Ramos (cell line): ENCODE measurements around the gene MRPS27.

Experiments
- in situ Hi-C: fragments of 300-500 bp; cut with MboI; formaldehyde crosslinking; loops from one replicate; pipeline ENCODE4 v1.14.3; 2022; ENCODE audit warnings: low sequenced_read_pairs; ENCODE audit not compliant: unreplicated experiment

The MRPS27 gene

DNA sequence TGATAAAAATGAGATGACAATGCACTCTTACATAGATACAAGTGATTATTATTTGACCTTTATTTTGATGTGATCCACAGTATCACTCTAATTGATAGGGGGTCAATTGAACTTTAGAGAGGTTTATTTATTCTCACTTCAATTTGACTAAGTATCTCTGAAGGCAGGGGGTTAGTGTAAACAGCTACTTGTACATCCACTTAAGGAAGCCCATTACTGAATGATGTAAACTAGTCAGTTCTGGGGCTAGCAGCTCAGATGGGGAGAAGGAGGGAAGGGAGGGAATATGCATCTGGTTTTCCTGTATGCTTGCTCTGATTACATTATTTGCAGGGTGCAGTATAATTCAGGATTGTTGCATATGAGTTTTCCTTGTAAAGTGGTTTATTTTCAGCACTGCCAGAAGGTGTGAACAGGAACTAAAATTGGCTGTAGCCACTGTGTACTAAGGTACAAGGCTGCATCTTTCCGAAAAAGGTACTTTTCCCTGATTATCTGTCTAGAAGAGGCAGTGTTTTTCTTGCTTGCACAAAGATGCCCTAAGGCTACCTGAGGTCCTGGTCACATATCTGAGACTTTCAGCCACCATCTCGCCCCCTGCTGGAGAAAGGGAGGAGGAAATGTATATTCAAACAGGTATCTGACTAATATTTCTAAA lies 51.2 kb downstream of the MRPS27 start:
- in situ Hi-C loops, result no loop called here

DNA sequence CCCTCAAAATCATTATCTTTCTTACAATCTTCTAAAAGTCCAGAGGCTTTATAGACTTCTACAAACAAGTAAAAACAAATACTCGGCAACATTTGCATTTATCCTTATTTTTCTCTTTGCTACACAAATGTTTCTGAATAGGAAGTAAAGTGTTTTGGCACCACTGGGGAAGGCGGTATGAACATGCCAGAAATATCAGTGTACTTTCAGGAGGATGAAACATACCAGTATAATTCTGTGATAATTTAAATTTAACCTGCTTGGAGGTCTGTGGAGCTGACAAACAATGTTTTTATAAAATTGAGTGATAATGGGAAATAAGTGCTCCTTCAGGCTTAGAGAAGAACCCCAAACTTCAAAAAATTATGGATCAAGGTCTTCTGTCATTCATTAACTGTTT lies 51.8 kb downstream of the MRPS27 start:
- in situ Hi-C loops, result no loop called here

DNA sequence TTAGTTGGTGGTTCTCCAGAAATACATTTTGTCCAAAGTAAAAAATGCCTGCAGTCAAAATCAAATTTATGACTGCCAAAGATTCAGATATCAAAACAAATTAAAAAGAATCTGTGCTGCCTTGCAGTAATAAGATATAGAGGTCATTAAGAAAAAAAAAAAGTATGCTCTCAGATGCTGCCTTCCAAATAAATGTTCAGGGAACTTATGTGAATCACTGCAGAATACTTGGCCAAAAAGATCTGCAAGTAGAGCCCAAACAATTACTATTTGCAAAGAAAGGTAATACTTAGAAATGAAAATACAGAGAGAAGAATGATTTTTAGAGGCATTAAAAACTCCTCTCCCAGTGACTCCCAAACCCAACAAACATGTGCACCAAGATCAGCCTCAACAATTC lies 52.4 kb downstream of the MRPS27 start:
- in situ Hi-C loops, result no loop called here

DNA sequence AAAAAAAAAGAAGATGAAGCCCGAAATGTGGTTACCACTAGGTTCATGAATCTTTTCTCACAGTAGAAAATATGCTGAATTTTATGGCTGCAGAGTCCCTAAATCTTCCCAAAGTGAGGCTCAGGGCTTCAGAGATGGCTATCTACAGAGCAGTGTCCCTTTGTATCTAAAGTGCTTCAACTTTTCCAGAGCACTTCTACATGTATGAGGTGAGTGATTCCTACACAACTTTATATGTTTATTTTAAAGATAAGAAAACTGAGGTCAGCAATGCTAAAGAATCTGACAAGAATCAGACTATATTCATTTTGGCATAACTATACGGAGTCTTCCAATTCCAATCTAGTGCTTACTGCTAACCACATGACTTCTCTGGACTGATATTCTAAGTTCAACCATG lies 53.2 kb downstream of the MRPS27 start:
- in situ Hi-C loops, result no loop called here

DNA sequence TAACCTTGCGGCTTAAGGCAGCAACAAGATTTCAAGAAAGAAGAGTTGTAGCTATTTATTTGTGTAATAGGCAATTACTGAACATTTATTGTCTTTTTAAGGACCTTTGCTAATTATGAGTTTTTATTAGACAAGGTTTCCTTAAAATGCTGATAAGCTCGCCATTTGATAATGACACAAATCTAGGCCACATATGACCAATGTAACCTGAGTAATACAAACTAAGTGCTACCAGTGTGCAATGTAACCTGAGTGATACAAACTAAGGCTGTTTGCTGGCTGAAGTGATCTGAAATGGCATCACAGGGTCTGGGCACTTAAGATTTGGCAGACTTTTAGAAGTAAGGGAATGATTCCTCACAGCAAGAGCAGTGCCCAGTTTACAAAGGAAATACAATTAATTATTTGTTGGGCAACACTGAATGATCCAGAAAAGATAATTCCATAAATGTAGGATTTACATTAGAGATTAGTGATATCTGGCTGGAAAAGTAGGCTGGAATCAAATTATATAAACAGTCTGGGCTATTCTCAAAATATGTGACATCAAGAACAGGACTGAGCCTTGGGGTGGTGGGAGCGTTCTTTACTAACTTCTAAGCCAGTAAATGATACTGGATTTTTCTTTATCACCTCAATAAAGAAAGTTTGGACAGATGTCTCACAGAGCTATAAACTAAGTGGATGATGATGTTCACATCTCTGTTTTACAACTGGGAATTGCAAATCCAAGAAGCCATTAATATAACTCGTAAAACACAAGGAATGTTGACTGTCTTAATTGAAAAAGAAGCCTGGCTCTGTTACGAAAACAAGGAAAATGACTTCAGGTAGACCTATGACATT lies 54.8 kb downstream of the MRPS27 start:
- in situ Hi-C loops, result no loop called here

DNA sequence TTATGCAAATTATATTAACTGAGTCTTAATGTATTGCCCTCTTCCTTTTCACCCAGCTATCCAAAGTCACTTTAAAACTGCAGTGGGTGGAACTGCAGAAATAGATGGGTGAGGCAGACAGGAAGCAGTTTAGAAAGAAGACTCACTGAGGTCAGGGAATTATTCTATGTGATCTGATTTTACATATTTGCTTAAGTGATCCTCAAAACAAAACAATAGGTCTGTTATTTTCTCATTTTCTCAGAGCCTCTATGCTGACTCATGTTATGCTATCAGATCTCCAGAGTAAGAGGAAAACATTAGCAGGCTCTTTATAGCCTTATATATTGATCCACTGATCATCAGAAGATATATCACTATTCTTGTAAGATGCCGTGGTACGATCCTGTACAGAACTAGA lies 63.5 kb downstream of the MRPS27 start:
- in situ Hi-C loops, result no loop called here

DNA sequence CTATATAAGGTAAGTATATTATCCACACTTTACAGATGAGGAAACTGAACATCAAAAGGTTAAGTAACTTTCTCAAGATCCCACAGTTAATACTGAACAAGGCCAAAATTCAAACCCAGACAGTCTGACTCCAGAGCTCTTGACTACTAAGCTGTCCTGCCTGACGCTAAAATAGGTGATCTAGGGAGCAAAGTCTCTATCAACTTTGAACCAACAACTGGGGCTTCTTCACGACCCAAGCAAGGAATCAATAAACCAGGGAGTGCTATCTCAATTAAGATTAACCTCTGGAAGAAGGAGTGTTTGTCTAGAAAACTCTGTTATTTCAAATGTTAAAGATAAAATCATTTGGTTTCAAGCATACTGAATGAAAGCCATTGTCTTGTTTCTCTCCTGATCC lies 64.4 kb downstream of the MRPS27 start:
- in situ Hi-C loops, result no loop called here

DNA sequence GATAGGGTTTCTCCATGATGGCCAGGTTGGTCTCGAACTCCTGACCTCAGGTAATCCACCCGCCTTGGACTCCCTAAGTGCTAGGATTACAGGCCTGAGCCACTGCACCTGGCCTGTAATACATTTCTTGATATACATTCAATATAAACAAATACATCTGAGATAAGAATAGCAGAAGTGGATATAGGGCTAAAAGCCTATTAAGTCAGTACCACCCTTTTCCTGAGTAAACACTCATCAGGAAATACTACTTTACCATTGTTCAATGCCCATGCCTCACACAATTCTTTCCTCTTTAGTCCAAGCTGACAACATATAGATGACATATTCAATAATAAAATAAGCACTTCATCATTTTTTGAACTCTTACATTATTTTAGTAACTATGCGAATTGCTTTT lies 64.8 kb downstream of the MRPS27 start:
- in situ Hi-C loops, result no loop called here

DNA sequence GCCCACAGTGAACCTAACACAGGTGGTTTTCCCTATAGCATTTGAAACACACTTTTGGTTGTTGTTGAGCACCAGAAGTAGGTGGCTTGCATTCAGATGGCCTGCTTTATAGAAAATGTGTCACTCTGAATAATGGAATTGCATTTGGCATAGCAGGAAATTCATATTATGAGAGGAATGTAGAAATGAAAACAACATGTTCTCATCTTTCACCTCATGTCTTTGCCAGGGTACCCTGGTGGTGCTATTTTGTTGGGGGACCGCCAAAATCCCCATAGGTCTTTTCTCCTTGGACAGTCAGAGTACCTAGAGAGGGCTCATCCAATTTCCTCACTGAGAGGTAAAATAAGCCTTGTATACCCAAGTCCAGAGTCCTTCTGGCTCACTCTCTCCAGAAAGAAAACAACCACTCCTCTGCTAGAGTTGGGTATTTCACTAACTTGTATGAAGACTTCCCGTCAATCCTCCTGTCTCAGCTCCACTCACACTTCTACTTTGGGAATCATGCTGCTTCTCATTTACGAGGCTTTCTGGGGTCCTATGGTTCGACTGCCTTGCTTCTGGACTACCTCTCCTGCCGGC lies 67.4 kb downstream of the MRPS27 start:
- in situ Hi-C loops, result no loop called here

DNA sequence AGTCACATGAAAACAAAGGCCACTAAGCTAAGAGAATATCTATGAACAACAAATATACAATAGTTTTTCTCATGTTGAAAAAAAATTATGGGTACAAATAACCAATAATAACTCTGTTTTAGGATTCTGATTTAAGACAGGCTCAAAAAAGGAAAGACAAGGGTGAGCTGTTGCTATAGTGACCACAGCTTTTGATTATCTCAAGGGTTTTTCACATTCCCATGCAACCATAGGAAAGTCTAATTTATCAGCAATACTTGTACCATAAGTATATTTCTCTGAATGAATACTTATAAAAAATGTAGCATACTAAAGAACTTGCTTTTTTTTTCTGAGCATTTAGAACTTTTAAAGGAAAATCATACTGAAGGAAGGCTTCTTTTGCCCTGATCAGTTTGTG lies 68.0 kb downstream of the MRPS27 start:
- in situ Hi-C loops, result no loop called here

DNA sequence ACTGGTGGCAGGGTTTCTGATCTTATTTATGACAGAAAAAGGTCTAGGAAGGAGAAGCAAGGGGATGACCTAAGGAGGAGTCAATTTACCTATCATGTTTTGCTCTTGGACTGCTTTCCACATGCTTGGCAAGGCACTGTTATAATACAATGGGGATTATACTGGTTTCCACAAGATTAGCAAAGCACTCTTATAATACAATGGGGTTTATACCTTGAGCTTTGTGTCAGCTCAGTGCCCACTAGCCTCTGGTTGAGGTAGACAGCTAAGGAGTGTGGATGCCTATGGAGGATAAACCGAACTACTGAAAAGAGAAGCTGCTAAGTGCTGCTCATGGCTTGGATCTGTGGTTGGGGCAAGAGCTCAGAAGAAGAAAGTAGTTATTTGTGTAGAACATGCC lies 68.7 kb downstream of the MRPS27 start:
- in situ Hi-C loops, result no loop called here

DNA sequence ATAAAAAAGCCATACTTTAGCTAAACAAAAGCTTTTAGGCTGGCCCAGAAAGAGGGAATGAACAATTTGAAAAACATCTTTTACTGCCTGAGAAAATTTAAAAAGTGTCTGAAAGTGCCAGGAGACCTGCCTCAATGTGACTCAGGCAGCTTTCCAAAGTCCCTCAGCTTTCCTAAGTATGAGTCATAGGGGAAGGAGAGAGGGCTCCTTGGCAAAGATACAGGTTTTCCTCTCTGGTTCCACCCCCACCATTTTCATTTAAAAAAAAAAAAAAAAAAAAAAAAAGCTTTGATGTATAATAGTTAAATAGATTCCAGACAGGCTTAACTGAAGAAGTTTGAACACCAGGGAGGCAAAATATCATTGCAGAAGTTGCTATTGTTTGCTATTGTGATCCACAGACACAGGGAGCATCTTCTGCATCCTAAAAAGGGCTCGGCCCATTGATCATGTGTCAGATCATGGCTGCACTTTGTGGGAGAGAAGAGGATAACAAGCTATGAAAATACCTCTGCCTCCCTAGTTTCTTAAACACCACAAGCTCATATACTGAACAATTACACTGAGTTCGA lies 71.5 kb downstream of the MRPS27 start:
- in situ Hi-C loops, result no loop called here

DNA sequence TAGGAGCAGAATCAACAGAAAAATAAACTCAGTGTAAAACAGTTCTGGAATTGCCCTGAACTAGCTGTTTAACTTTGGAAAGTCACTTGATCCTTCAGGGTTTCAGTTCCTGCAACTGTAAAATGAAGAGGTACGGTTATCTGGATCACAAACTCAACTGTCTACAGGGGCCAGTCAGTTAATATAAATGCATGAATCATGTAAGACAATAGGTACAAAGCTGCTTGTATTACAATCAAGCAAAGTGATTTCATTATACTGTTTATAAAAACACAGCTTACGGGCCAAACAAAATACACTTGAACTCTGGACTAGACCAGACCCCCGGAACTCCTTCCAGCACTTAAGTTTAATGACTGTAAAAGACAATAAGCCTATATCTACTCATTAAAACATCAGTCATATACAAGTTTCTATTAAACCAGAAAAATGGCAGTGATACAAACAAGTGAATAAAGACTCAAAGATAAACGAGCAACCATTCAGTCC lies 73.0 kb downstream of the MRPS27 start:
- in situ Hi-C loops, result no loop called here

DNA sequence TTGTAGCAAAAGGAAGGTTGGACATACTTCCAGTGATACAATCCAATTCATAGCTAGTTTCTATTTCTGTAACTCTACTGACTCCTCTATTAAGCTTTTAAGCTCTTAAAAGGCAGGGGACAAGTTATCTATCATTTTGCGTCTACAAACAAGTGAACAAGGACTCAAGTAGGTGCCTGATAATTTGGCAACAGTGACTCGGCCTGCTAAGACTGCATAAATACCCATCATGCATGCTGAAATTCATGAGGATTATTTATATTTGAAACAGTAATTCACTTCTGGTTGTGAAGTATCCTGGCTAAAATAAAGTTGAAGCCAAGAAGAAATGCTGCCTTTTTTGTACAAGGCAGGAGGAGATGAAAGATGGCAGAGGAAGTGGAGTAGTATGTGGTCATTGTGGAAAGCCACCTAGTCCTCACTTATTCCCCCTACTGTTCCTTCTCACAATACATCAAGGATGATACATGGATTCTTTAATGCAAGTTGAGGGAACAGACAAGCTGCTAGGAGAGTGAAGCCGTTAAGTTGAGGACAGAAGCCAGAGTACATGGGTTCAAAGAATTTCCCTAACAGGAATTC lies 74.0 kb downstream of the MRPS27 start:
- in situ Hi-C loops, result no loop called here

DNA sequence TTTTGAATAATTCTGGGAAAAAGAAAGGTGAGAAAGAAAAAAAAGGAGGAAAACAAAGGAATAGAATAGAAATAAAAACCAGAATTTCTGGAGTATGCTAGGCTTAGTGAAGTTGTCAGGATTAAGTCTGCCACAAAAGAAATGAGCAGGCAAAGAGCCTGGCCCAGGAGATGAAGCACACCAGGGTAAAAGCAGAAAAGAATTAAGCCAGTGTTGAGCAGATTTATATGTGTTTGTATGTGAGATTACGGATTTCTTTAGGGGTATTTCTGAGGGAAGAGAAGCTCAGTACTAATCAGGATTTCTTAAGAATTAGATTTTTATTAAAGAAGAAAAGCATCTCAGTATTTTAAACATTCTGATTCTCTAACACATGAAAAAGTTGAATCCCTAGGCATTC lies 74.5 kb downstream of the MRPS27 start:
- in situ Hi-C loops, result no loop called here

DNA sequence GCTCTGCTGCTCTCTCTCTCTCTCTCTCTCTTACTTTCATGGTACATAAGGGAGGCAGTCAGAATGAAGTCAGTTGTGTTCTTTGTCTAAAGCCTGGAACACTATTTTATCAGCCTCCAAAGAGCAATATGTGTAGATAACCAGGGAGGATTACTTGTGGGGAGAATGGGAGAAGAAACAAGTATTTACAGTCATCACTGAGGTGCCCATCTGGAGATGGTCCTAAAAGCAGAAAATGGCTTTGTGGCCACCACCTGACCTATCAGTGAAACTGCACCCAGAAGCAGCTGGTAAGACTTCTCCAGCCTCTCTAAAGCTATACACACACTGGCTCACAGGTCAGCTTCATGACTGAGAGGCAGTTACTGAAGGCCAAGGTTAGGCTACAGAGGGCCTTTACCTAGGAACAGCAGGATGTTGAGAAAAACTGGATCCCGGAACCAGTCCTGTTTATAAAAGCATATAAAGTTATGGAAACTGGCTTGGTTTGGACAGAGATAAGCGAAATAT lies 75.1 kb downstream of the MRPS27 start:
- in situ Hi-C loops, result no loop called here

DNA sequence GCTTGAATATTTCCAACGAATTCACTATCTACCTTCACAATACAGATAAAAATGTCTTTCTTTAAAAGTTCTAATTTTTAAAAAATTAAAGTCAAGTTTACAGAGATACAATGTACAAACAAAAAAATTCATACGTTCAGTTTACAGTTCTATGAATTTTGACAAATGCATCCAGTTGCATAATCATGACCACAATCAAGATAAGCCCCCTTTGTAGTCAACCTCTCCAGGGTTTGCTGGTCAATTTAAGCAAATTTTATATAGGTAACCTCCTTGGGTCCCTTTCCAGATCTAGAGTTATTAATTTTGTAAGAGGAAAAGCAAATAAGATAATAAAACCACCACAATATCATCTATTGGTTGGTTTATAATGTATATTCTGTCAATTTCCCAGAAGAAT lies 76.3 kb downstream of the MRPS27 start:
- in situ Hi-C loops, result no loop called here

DNA sequence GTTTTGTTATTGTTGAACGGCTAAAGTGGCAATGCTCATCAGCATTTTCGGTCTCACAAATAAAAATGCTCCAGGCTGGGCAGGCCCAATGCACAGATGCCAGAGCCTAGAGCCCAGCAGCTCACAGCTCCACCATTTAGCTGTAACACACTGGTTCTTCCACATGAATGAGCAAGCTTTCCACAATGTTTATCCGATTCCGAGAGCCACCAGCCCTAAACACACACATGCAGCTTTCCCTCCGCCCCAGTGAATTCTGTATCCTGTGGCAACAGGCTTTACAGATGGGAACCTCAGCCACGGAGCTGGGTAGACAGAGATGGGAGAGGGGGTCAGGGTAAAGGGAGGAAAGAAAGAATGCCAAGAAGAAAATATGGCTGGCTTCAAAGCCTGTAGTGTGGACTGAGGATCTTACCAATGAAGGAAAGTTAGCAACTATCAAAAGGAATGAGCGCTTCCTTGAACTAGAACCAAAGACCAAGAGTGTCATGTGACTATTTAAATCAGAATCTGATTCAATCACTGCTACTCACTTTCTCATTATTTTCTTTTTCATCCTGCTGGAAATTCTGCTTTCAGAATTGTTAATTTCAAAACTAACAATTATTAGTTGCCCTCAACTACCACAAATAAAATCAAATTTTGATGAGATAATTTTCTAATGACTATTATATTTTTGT lies 77.1 kb downstream of the MRPS27 start:
- in situ Hi-C loops, result no loop called here

DNA sequence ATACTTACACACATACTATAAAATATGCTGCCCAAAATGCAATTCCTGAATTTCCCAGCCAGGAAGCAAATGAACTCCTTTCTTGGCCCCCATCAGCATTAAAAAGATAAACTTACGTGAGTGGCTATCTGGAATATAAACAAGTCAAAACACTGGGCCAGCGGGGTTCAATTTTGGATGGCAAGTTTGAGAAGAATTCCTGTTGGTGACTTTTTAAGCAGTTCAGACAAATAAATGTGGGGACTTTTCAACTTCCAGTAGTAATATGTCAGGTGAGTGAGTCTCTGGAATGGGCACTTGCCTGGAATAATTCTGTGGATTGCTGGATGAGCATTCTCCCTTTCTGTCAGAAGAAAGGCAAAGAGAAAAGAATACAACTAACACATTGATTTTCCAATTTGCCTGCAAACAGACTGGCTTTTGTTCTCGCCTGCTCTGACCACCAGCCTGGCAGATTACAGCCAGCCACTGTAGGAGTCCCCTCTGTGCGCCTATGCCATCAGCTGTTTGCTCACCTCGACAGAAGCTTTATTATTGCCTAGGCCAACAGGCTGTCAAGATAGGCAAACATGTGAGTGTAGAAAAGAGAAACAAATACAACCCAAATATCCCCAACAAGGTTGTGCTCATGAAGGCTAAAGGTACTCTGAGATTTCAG lies 78.6 kb downstream of the MRPS27 start:
- in situ Hi-C loops, result no loop called here
